ENCODE results near the gene RINL.
A peak's percentile ranks its signal among the peaks of the same experiment; 100 is the strongest.

Gene RINL

DNA sequence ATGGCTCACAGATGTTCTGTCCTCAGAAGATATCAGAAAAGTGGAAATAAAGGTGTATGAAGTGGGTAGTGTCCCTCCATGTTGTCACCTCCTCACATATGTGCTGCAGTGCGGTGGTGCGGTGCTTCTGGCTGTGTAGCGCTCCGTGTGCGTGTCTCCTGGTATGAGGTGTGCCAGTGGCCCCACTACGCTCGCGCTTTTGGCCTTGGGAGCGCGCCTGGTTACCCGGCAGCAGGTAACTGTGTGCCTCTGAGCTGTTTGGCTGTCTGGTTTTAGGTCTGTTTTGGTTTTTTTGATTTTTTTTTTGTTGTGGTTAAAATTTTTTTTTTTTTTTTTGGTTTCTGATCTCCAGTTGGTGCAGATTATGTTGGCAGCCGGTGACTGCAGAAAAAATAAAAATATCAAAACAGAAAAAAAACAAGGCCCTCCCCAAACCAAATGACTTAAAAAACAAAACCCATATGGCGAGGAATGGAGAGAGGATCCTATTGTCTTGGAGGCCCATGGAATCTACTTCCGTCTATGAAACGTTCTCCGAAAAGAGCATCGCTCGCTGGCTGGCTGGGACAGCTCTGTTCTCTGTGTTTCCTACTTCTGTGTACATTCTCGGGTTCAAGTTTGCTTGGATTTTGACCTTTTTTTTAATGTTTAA is 36.2 kb downstream of the RINL start:
- Histone ChIP-seq H3K27me3 (ENCODE audit: insufficient read depth, low read length, poor library complexity, severe bottlenecking) (no peaks in the 10 kb centered on the region), H3F3A (ENCODE audit: low read depth) (peaks cover 3% of the 10 kb centered on the region; the same call in 1 of the 2 replicates), H3K4me2 (ENCODE audit: low read depth, low read length, poor library complexity, severe bottlenecking) (peak overlapping the region; percentile 82), H3K79me2 (ENCODE audit: insufficient read depth, low read length) (peaks cover 81% of the 10 kb centered on the region), H4K20me1 (ENCODE audit: insufficient read depth, low read length, poor library complexity, severe bottlenecking) (peaks cover 86% of the 10 kb centered on the region), H3K4me1 (ENCODE audit: insufficient read depth, low read length, poor library complexity, severe bottlenecking) (peaks cover 51% of the 10 kb centered on the region), H3K36me3 (ENCODE audit: insufficient read depth, low read length) (peaks cover 100% of the 10 kb centered on the region), H3K9me3 (ENCODE audit: insufficient read depth, low read depth, low read length) (no peaks in the 10 kb centered on the region), H3K9ac (ENCODE audit: low read depth, low read length, poor library complexity, severe bottlenecking) (no peak overlapping the region), H3K4me3 (ENCODE audit: low read length, poor library complexity, severe bottlenecking) (no peak overlapping the region), H3K9me2 (replicated peaks; ENCODE audit: low read depth, low read length) (no peaks in the 10 kb centered on the region), H2AFZ (ENCODE audit: low read length) (no peak overlapping the region)
- TF ChIP-seq, protein P1, sequence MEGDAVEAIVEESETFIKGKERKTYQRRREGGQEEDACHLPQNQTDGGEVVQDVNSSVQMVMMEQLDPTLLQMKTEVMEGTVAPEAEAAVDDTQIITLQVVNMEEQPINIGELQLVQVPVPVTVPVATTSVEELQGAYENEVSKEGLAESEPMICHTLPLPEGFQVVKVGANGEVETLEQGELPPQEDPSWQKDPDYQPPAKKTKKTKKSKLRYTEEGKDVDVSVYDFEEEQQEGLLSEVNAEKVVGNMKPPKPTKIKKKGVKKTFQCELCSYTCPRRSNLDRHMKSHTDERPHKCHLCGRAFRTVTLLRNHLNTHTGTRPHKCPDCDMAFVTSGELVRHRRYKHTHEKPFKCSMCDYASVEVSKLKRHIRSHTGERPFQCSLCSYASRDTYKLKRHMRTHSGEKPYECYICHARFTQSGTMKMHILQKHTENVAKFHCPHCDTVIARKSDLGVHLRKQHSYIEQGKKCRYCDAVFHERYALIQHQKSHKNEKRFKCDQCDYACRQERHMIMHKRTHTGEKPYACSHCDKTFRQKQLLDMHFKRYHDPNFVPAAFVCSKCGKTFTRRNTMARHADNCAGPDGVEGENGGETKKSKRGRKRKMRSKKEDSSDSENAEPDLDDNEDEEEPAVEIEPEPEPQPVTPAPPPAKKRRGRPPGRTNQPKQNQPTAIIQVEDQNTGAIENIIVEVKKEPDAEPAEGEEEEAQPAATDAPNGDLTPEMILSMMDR (conservative IDR thresholded peaks at IDR 0.05; ENCODE audit: low read length), result no peak
- TF ChIP-seq EZH2phosphoT487 (IDR thresholded peaks at IDR 0.05; ENCODE audit: borderline replicate concordance), result no peak

DNA sequence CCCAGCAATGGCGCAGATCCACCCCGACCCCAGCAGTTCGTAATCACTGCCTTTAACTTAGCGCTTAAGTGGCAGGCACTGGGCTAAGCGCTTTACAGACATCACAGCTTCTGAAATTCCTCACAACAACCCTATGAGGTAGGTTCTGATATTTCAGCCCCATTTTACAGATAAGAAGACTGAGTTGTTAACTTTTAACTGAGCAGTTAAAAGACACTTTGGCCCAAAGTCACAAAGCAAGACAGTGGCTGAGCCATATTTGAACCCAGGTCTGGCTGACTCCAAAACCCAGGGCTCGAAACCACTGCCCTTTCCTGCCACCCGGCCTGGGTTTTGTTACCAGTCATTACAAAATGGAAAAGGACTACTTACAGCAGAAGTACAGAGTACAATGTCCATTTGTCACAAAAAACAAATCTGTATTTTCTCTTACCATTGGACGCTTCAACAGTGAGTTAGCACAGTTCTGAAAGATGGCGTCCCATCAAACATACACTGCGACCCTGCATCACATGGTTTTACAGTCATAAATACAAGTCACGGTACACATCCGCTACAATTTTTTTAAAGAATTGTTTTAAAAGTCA is 36.8 kb downstream of the RINL start:
- Histone ChIP-seq H2AFZ (ENCODE audit: low read length) (no peak overlapping the region), H3K4me3 (ENCODE audit: low read length, poor library complexity, severe bottlenecking) (no peak overlapping the region), H3K9me3 (ENCODE audit: insufficient read depth, low read depth, low read length) (no peaks in the 10 kb centered on the region), H3K36me3 (ENCODE audit: insufficient read depth, low read length) (peaks cover 99% of the 10 kb centered on the region), H3K9ac (ENCODE audit: low read depth, low read length, poor library complexity, severe bottlenecking) (no peak overlapping the region), H3K9me2 (replicated peaks; ENCODE audit: low read depth, low read length) (no peaks in the 10 kb centered on the region), H4K20me1 (ENCODE audit: insufficient read depth, low read length, poor library complexity, severe bottlenecking) (peaks cover 83% of the 10 kb centered on the region), H3K79me2 (ENCODE audit: insufficient read depth, low read length) (peaks cover 74% of the 10 kb centered on the region), H3F3A (ENCODE audit: low read depth) (peaks cover 5% of the 10 kb centered on the region; the same call in 1 of the 2 replicates), H3K4me2 (ENCODE audit: low read depth, low read length, poor library complexity, severe bottlenecking) (peak overlapping the region; percentile 82), H3K4me1 (ENCODE audit: insufficient read depth, low read length, poor library complexity, severe bottlenecking) (peaks cover 47% of the 10 kb centered on the region), H3K27me3 (ENCODE audit: insufficient read depth, low read length, poor library complexity, severe bottlenecking) (no peaks in the 10 kb centered on the region)
- TF ChIP-seq, protein P1 (conservative IDR thresholded peaks at IDR 0.05; ENCODE audit: low read length), result no peak
- no peak for TF ChIP-seq EZH2phosphoT487 (IDR thresholded peaks at IDR 0.05; ENCODE audit: borderline replicate concordance)

DNA sequence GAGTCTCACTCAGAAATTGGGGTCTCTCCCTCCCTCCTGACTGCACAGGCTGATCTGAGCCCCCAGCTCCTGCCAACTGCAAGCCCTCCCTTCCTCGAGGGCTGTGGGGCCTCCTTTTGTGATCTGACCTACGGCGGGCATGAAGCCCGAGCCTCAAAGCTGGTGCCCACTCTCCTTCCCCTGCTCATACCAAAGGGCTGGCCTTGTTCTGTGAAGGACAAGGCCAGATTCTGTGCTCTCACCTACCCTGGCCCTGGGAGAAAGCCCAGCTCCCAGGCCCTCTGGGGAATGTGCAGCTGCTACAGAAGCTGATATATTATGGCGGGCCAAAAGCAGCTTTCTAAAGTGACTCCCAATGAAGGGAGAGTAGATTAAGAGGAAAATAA is 37.5 kb downstream of the RINL start:
- Histone ChIP-seq H3K4me1 (ENCODE audit: insufficient read depth, low read length, poor library complexity, severe bottlenecking) (peaks cover 40% of the 10 kb centered on the region), H3K9me3 (ENCODE audit: insufficient read depth, low read depth, low read length) (no peaks in the 10 kb centered on the region), H3K4me2 (ENCODE audit: low read depth, low read length, poor library complexity, severe bottlenecking) (peak overlapping the region; percentile 82), H3K9me2 (replicated peaks; ENCODE audit: low read depth, low read length) (no peaks in the 10 kb centered on the region), H2AFZ (ENCODE audit: low read length) (no peak overlapping the region), H3K27me3 (ENCODE audit: insufficient read depth, low read length, poor library complexity, severe bottlenecking) (no peaks in the 10 kb centered on the region), H3K4me3 (ENCODE audit: low read length, poor library complexity, severe bottlenecking) (no peak overlapping the region), H3K79me2 (ENCODE audit: insufficient read depth, low read length) (peaks cover 67% of the 10 kb centered on the region), H3K9ac (ENCODE audit: low read depth, low read length, poor library complexity, severe bottlenecking) (no peak overlapping the region), H3K36me3 (ENCODE audit: insufficient read depth, low read length) (peaks cover 99% of the 10 kb centered on the region), H4K20me1 (ENCODE audit: insufficient read depth, low read length, poor library complexity, severe bottlenecking) (peaks cover 76% of the 10 kb centered on the region), H3F3A (ENCODE audit: low read depth) (peaks cover 11% of the 10 kb centered on the region; the same call in 1 of the 2 replicates)
- TF ChIP-seq, protein P1 (conservative IDR thresholded peaks at IDR 0.05; ENCODE audit: low read length), result no peak
- TF ChIP-seq EZH2phosphoT487 (IDR thresholded peaks at IDR 0.05; ENCODE audit: borderline replicate concordance), result no peak

All from Loucy (cell line).